Hepatic stellate cell (primary cell): ENCODE measurements around the gene CXXC5.

Experiments
- DNase-seq: peaks from one replicate; pipeline ENCODE4 v3.0.0; 2011; ENCODE audit warnings: low spot score

The CXXC5 gene

GRCh38 chr5:139651043-139651834, 3.1 kb downstream of the CXXC5 start:
- DNase-seq, result peak; percentile 82

- DNase-seq, result peak; percentile 88
These were observed 4.0 kb downstream of the CXXC5 start for GRCh38 chr5:139651853-139652787.

- DNase-seq, result no peak
These were observed 4.7 kb downstream of the CXXC5 start for GRCh38 chr5:139652788-139653241.

- no peak for DNase-seq
These were observed 5.5 kb downstream of the CXXC5 start for GRCh38 chr5:139653616-139654015.

GRCh38 chr5:139654464-139654863, 6.3 kb downstream of the CXXC5 start:
- no peak for DNase-seq

- DNase-seq, result no peak
These were observed 6.8 kb downstream of the CXXC5 start for GRCh38 chr5:139654871-139655491.

- DNase-seq, result peak; percentile 69
These were observed 7.7 kb downstream of the CXXC5 start for GRCh38 chr5:139655727-139656271.

GRCh38 chr5:139657363-139658321, 9.5 kb downstream of the CXXC5 start:
- DNase-seq, result peak; percentile 74

- no peak for DNase-seq
These were observed 10.4 kb downstream of the CXXC5 start for GRCh38 chr5:139658501-139658927.

- peak; percentile 87 for DNase-seq
These were observed 10.9 kb downstream of the CXXC5 start for GRCh38 chr5:139658928-139659667.

- peak; percentile 51 for DNase-seq
These were observed 11.5 kb downstream of the CXXC5 start for GRCh38 chr5:139659695-139660101.

- no peak for DNase-seq
These were observed 12.2 kb downstream of the CXXC5 start for GRCh38 chr5:139660105-139660922.

GRCh38 chr5:139660923-139661814, 13.0 kb downstream of the CXXC5 start:
- DNase-seq, result peak; percentile 97

GRCh38 chr5:139662617-139663016, 14.5 kb downstream of the CXXC5 start:
- DNase-seq, result no peak

- no peak for DNase-seq
These were observed 15.3 kb downstream of the CXXC5 start for GRCh38 chr5:139663207-139664085.

GRCh38 chr5:139664086-139664693, 16.0 kb downstream of the CXXC5 start:
- no peak for DNase-seq
